BE2C (cell line): Measurements from ENCODE around the gene ANK3.

Experiments used
- DNase-seq: peaks from one replicate; pipeline ENCODE4 v3.0.0-alpha.2; 2020
- H3K27me3 ChIP-seq: fragments of 250-450 bp; sonication (Bioruptor Pico); 2 replicates; pipeline ENCODE4 v1.5.1; 2020; ENCODE audit warnings: mild to moderate bottlenecking
- H3K36me3 ChIP-seq: fragments of 250-450 bp; sonication (Bioruptor Pico); 2 replicates; pipeline ENCODE4 v1.5.1; 2020; ENCODE audit warnings: mild to moderate bottlenecking
- H3K4me1 ChIP-seq: fragments of 250-450 bp; sonication (Bioruptor Pico); 2 replicates; pipeline ENCODE4 v1.5.1; 2020
- H3K4me3 ChIP-seq: 2 replicates; pipeline ENCODE4 v1.5.1; 2011; ENCODE audit warnings: low read depth, low read length
- H3K9me3 ChIP-seq: fragments of 250-450 bp; sonication (Bioruptor Pico); 2 replicates; pipeline ENCODE4 v1.5.1; 2020
- CTCF ChIP-seq: IDR thresholded peaks from 2 replicates; pipeline ENCODE4 v1.5.1; 2012; ENCODE audit warnings: mild to moderate bottlenecking, low read depth, low read length

ANK3 gene

DNA sequence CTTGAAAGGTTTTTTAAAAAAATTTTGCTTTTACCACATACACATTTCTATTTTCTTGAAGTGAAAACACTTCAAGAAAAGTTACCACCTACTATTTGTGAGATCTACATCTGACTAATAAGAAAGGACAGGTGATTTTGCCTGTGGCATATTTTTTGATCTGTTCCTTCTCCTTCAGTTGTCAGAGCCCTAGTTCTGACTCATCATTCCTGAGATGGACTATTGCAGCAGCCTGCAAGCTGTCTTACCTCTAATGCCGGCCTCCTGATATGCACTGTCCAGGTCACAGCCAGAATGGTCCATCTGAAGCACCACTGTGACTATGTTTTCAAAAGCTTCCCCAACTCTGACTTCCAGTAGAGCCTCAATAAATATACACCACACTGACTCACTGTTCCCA, 28.2 kb upstream of the ANK3 start:
- DNase-seq: no peak
- Histone ChIP-seq H3K4me3 (no peak overlapping the region), H3K27me3 (no peaks in the 10 kb centered on the region), H3K4me1 (peaks cover 12% of the 10 kb centered on the region), H3K36me3 (no peaks in the 10 kb centered on the region), H3K9me3 (no peaks in the 10 kb centered on the region)
- TF ChIP-seq CTCF: no peak

- no peak for DNase-seq
- Histone ChIP-seq H3K9me3 (no peaks in the 10 kb centered on the region), H3K36me3 (no peaks in the 10 kb centered on the region), H3K4me1 (peaks cover 12% of the 10 kb centered on the region), H3K4me3 (no peak overlapping the region), H3K27me3 (no peaks in the 10 kb centered on the region)
- no peak for TF ChIP-seq CTCF
These were observed 27.3 kb upstream of the ANK3 start for GRCh38 chr10:60417024-60417423.

- Histone ChIP-seq H3K4me3 (no peak overlapping the region), H3K9me3 (no peaks in the 10 kb centered on the region), H3K27me3 (no peaks in the 10 kb centered on the region), H3K36me3 (no peaks in the 10 kb centered on the region), H3K4me1 (peaks cover 12% of the 10 kb centered on the region)
- TF ChIP-seq CTCF: no peak
- DNase-seq: no peak
These were observed 25.4 kb upstream of the ANK3 start for GRCh38 chr10:60414877-60415585.

GRCh38 chr10:60414111-60414510, 24.4 kb upstream of the ANK3 start:
- Histone ChIP-seq H3K9me3 (no peaks in the 10 kb centered on the region), H3K4me3 (no peak overlapping the region), H3K27me3 (no peaks in the 10 kb centered on the region), H3K36me3 (no peaks in the 10 kb centered on the region), H3K4me1 (peaks cover 12% of the 10 kb centered on the region)
- TF ChIP-seq CTCF: no peak
- DNase-seq: no peak

GRCh38 chr10:60413306-60414012, 23.8 kb upstream of the ANK3 start:
- peaks cover 12% of the 10 kb centered on the region for H3K4me1 ChIP-seq
- DNase-seq: no peak

More at GRCh38 chr10:60413306-60414012, 23.8 kb upstream of the ANK3 start:
- no peak overlapping the region for H3K4me3 ChIP-seq
- no peaks in the 10 kb centered on the region for H3K9me3 ChIP-seq
- no peaks in the 10 kb centered on the region for H3K27me3 ChIP-seq
- no peaks in the 10 kb centered on the region for H3K36me3 ChIP-seq
- no peak for TF ChIP-seq CTCF
